ENCODE data around the gene ERMARD.
A peak's percentile ranks its signal among the peaks of the same experiment; 100 is the strongest.
"Not testable (repeated sequence)": the region's sequence is repeated elsewhere in the genome, so short reads cannot be mapped to it uniquely, and the experiment has no call there.

The ERMARD gene

DNA sequence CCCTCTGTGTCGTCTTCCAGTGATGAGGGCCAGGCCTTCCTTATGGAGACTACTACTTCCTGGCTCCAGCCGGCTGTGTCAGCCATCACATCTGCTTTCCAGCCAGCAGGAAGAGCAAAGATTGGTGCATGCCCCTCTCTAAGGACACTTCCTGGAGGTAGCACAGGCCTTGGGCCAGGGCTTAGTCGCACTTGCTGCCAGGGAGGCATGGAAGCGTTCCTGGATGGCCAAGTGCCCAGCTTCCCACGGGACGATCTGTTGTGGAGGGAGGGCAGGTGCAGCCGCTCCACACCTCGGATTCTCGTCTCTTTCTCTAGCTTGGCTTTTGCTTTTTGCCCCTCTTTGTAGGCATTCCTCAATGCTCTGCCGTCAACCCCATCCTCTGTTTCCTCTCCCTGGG lies 11.9 kb downstream of the ERMARD start:
- no peak overlapping the region for H3K4me3 ChIP-seq (ENCODE audit: low read depth, low read length)
- no peak for TF ChIP-seq CTCF (conservative IDR thresholded peaks at IDR 0.05; ENCODE audit: low read depth, low read length)
- DNase-seq (ENCODE audit: low read depth): no peak

- no peak overlapping the region for H3K4me3 ChIP-seq (ENCODE audit: low read depth, low read length)
- peak; percentile 82 for DNase-seq (ENCODE audit: low read depth)
- TF ChIP-seq CTCF (conservative IDR thresholded peaks at IDR 0.05; ENCODE audit: low read depth, low read length): no peak
These were observed 12.5 kb downstream of the ERMARD start for GRCh38 chr6:169763881-169764280.

DNA sequence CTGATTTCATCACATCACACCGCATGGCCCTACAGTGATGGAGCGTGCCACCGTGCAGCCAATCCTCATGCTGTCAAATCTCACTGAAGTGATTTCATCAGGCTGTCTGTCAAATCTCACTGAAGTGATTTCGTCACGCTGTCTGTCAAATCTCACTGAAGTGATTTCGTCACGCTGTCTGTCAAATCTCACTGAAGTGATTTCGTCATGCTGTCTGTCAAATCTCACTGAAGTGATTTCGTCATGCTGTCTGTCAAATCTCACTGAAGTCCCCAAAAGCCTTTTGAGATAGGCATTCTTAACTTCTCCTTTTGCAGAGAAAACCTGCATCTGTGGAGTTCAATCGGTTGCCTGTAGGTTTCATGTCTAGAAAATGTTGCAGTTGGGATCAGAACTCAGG lies 14.4 kb downstream of the ERMARD start:
- H3K4me3 ChIP-seq (ENCODE audit: low read depth, low read length); DNase-seq (ENCODE audit: low read depth): not testable (repeated sequence)

DNA sequence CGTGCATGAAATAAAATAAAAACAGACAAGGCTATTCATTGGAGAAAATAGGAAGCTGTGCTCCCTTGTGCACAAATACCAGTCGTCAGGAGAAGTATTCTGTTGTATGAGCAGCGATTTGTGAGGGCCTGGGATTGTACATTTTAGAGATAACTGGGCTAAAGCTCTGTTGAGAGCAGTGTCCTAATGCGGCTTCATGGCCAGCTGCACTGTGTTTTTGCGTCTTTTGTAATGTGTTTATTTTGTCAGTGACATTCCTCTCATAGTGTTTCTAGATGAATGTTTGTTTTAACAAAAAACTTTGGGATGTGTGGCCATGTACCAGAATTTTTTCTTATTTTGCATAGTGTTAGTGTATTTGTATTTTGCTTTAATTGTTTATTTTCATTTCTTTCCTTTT lies 14.8 kb downstream of the ERMARD start:
- DNase-seq (ENCODE audit: low read depth): peak; percentile 76
- TF ChIP-seq CTCF (conservative IDR thresholded peaks at IDR 0.05; ENCODE audit: low read depth, low read length): no peak
- H3K4me3 ChIP-seq (ENCODE audit: low read depth, low read length): no peak overlapping the region

DNA sequence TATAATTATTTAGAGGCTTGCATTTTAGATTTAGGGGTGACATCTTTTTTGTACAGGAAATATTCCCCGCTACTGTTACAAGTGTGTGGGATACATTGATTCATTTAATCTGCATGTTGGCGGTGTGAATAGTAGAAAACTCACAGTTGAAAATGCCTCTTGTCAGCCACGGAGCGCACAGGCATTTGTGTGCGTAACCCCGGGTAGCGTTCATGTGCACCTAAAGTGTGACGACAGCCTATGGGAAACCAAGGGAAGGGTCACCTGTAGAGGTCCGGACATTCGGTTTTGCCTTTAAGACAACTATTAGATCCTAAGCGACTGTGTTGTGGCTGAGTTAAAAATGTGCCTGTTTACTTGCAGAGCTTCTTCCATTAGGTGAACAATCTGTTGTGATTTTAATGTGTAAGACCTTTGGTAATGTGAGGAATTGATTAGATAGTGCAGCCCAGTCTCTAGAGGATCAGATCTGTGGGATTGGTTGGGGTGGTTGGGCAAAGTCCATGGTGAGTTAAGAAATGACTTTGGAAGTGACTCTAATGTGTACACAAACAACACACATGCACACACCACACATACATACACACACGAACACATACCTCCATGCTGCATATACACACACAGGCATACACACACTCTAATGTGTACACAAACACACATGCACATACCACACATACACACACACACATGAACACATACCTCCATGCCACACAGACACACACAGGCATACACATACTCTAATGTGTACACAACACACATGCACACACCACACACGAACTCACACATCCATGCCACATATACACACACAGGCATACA lies 15.7 kb downstream of the ERMARD start:
- H3K4me3 ChIP-seq (ENCODE audit: low read depth, low read length): no peak overlapping the region
- no peak for TF ChIP-seq CTCF (conservative IDR thresholded peaks at IDR 0.05; ENCODE audit: low read depth, low read length)
- DNase-seq (ENCODE audit: low read depth): no peak

- DNase-seq (ENCODE audit: low read depth): no peak
- H3K4me3 ChIP-seq (ENCODE audit: low read depth, low read length): no peak overlapping the region
- no peak for TF ChIP-seq CTCF (conservative IDR thresholded peaks at IDR 0.05; ENCODE audit: low read depth, low read length)
These were observed 22.9 kb downstream of the ERMARD start for GRCh38 chr6:169774347-169774746.

GRCh38 chr6:169775321-169775720 lies 23.9 kb downstream of the ERMARD start:
- no peak for TF ChIP-seq CTCF (conservative IDR thresholded peaks at IDR 0.05; ENCODE audit: low read depth, low read length)
- DNase-seq (ENCODE audit: low read depth): no peak
- no peak overlapping the region for H3K4me3 ChIP-seq (ENCODE audit: low read depth, low read length)
